ENCODE results near the gene FGF8. TPM values are rescaled to one million over a fixed set of nuclear protein-coding genes. Genes with fewer than 3 reads are reported as not detected.

Gene FGF8
- total RNA-seq, 1 experiment from 2014 or later: 0.39 TPM

- in situ Hi-C loops (cut with HindIII; ENCODE audit: low pct_unique_long_range_greater_than_20kb, low sequenced_read_pairs): no loop called here
- intact Hi-C loops (cut with micrococcal nuclease; ENCODE audit: unreplicated experiment): no loop called here
- POLR2A ChIA-PET: no interaction called here
- TF ChIP-seq TCF7L2 (IDR thresholded peaks at IDR 0.05; ENCODE audit: low read depth, low read length) (no peak), POLR2AphosphoS5 (IDR thresholded peaks at IDR 0.05; ENCODE audit: low read depth, low read length) (no peak), REST (IDR thresholded peaks at IDR 0.05; ENCODE audit: insufficient read depth in 1 of 2, low read depth in 2 of 2, low read length in 1 of 2) (no peak), SIN3A (IDR thresholded peaks at IDR 0.05; ENCODE audit: borderline replicate concordance, insufficient read depth, low read depth, low read length) (no peak), CTCF (IDR thresholded peaks at IDR 0.05) (no peak)
- DNase-seq (ENCODE audit: low read depth, low spot score) (no peak), ATAC-seq (no peak)
- no TSS peak for BruUV-seq (replicated peaks)
- Histone ChIP-seq H3K4me1 (ENCODE audit: control insufficient read depth, insufficient read depth, low read length) (no peaks in the 10 kb centered on the region), H3K27me3 (ENCODE audit: control insufficient read depth, insufficient read depth, low read length) (no peaks in the 10 kb centered on the region; the same call in 1 of the 2 replicates), H3K9me3 (ENCODE audit: control insufficient read depth, insufficient read depth, low read depth, low read length) (no peaks in the 10 kb centered on the region), H3K36me3 (ENCODE audit: control insufficient read depth, insufficient read depth, low read length) (no peaks in the 10 kb centered on the region), H3K27ac (ENCODE audit: low read length) (no peak overlapping the region), H3K4me3 (ENCODE audit: low read depth in 2 of 2, low read length in 2 of 2) (no peak overlapping the region)
- CTCF ChIA-PET: interaction anchor here (0.6 kb wide), 1 partner anchor 80 kb away, joined by 3 read pairs; no protein-coding TSS in a partner anchor
Observed at GRCh38 chr10:101761226-101761625, 14.7 kb downstream of the FGF8 start.

GRCh38 chr10:101760510-101760909 lies 15.4 kb downstream of the FGF8 start:
- no peak for DNase-seq (ENCODE audit: low read depth, low spot score)
- Histone ChIP-seq H3K4me1 (ENCODE audit: control insufficient read depth, insufficient read depth, low read length) (no peaks in the 10 kb centered on the region), H3K27me3 (ENCODE audit: control insufficient read depth, insufficient read depth, low read length) (no peaks in the 10 kb centered on the region; the same call in 1 of the 2 replicates), H3K36me3 (ENCODE audit: control insufficient read depth, insufficient read depth, low read length) (no peaks in the 10 kb centered on the region), H3K27ac (ENCODE audit: low read length) (no peak overlapping the region), H3K9me3 (ENCODE audit: control insufficient read depth, insufficient read depth, low read depth, low read length) (no peaks in the 10 kb centered on the region), H3K4me3 (ENCODE audit: low read depth in 2 of 2, low read length in 2 of 2) (no peak overlapping the region)
- in situ Hi-C loops (cut with HindIII; ENCODE audit: low pct_unique_long_range_greater_than_20kb, low sequenced_read_pairs): no loop called here
- TF ChIP-seq POLR2AphosphoS5 (IDR thresholded peaks at IDR 0.05; ENCODE audit: low read depth, low read length): no peak
- no peak for TF ChIP-seq SIN3A (IDR thresholded peaks at IDR 0.05; ENCODE audit: borderline replicate concordance, insufficient read depth, low read depth, low read length)
- no peak for TF ChIP-seq CTCF (IDR thresholded peaks at IDR 0.05)
- TF ChIP-seq REST (IDR thresholded peaks at IDR 0.05; ENCODE audit: insufficient read depth in 1 of 2, low read depth in 2 of 2, low read length in 1 of 2): no peak
- no peak for TF ChIP-seq TCF7L2 (IDR thresholded peaks at IDR 0.05; ENCODE audit: low read depth, low read length)
- ATAC-seq: no peak
- CTCF ChIA-PET: no interaction called here
- POLR2A ChIA-PET: no interaction called here
- intact Hi-C loops (cut with micrococcal nuclease; ENCODE audit: unreplicated experiment): no loop called here
- BruUV-seq (replicated peaks): no TSS peak
